Inferior parietal cortex (tissue), 1 donor: Measurements from ENCODE around the gene ARSJ.
A peak's percentile ranks its signal among the peaks of the same experiment; 100 is the strongest.
"Not testable (repeated sequence)": the region's sequence is repeated elsewhere in the genome, so short reads cannot be mapped to it uniquely, and the experiment has no call there.

ENCODE experiments used
- DNase-seq: peaks from one replicate; pipeline ENCODE4 v3.0.0-alpha.2; 2016; ENCODE audit errors: extremely low spot score

The ARSJ gene

DNA sequence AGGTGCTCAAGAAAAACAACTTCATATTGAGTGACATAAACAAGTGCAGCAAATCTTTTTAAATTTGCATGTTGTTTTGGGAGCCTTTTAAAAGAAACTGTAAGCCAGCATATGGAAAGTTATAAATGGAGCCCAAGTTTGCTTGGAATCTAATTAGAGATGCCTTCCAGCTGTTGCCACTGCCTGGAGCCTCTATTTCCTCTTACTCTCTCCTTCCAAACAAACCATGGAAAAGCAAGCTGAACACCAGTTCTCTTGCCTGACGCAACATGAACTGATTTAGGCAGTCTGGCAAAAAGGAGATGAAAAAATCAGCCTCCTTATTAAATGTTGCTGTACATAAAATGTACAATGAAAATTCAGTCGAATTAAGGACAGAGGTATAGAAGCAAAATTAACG is 21.5 kb downstream of the ARSJ start:
- DNase-seq: no peak

DNA sequence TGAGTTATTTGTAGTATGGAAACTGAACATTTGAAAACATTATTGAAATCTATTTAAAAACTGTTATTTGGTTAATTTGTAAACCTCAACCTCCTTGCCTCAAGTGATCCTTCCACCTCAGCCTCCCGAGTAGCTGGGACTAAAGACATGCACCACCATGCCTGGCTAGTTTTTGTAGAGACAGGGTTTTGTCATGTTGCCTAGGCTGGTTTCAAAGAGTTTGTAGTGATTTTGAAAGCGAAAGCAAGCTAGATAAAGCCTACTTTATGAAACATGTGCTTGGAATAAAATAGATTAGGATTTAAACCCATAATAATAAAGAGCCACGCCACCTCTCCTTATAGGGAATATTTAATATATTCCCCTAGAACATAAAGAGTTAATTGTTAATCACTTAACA is 23.5 kb downstream of the ARSJ start:
- no peak for DNase-seq

DNA sequence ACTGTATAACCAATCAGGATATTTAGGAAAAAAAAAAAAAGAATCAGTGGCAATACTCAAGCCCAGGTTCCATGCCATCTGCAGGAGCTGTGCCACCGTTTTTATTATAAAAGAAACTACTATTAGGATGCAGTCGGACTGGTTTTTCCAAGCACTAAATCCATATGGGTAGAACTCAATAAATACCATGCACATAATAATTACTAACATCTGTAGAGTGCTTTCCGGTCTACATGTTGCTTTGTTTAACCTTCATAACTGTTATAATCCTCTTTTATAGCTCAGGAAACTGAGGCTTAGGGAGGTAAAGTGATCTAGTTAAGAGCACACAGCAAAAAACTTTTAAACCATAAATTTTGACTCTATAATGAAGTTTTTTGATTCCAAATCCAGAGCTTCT is 24.0 kb downstream of the ARSJ start:
- no peak for DNase-seq

DNA sequence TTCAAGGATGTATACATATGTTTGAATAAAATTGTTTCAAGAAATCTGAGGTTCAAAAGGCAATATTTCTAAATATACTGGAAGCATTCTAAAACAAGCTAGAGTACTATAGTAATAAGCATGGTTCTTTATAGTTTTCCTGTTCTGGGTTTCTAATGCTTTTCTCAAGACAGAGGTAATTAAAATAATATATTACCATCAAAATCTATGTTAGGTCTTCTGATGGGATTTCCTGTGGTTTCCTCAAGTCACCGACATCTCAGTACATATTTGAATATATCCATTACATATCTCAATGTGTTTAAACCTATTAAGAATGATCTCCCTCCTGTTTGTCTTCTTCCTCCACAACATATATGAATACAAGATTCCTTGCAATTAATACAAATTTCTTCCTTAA is 25.6 kb downstream of the ARSJ start:
- DNase-seq: no peak

DNA sequence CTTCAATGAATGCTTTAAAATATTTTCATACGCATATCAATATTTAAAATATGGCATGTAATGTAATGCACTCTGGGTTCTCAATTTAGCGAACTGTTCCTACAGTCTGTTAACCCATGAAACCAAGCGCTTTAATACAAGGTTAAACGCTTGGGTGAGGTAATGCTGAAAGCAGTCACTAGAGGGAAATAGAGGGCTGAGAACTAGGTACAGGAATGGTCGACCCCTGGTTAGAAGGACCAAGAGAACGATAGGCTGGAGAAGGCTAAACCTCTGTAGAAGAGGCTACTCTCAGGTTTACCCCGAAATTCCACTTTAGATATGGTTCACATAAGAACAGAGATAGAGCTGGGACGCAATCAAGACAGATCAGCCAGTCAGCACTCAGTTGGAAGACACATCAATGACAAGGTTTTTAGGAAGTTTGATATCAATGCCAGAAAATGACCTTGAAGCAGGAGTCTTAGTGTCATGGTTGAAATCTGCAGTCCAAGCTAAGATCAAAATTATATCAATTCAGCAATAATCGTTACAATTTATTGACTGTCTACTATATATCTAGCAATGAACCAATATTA is 26.9 kb downstream of the ARSJ start:
- no peak for DNase-seq

DNA sequence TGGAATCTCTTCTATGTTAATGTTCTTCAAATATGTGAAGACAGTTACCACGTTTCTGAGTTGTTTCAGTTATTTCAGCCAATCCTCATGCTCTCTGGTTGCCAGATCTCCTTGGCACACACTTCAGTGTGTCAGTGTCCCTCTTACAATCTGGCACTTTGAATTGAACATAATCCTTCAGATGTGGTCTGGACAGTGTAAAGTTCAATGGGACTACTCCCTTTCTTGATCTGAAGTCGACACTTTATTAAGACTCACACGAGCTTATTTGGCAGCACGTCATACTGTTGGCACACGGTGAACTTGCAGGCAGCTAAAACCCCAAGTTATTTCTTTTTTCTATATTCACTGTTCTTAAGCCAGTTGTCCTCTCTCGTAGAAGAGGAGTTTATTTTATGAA is 28.2 kb downstream of the ARSJ start:
- no peak for DNase-seq

DNA sequence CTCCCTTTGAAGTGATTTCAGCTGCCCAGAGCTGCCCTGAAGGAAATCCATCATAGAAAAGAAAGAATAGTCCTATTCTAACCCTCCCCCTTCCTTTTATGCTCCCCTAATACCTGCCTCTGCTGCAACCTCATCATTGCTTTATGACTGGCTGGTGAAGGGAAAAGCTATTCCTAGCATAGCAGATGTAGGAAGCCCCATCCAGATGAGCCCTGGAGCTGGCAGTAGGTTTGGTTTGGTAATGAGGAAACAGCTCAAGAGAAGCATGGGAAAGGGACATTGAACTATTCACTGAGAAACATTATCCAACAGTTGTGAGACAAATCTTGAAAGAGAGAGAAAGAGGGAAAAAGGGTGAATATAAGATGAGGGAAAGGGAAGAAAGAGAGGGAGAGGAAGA is 29.2 kb downstream of the ARSJ start:
- no peak for DNase-seq

DNA sequence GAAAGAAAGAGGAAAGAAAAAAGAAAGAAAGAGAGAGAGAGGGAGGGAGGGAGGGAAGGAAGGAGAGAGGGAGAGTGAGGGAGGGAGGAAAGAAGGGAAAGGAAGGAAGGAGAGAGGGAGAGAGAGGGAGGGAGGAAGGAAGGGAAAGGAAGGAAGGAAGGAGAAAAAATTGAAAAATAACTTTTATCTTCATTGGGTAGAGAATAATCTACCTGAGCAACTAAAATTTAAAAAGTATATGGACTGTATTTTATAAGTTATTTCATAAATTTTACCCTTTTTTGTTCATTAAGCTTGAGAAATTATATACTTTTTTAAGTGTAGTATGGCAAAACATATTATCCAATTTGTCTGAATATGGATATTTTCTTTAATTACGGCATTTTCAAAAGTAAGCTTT is 32.0 kb downstream of the ARSJ start:
- no peak for DNase-seq

DNA sequence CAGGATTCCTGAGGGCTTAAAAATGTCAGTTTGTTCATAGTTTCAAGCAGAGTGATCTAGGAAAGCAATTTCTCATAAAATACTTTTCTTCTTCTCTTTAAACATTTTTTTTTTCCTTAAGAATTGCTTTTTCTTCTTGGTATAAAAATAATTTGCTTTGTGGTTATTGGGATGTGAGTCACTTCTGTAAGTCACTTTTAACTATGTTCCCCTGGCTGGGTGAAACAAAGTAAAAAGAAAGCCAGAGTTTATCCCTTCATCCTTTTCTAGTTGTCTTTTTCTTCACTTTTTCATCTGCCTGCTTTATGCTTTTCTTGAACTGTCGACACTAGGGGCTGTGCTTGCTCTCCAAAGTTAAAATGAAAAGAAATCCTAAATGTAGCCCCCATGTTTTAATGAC is 33.5 kb downstream of the ARSJ start:
- no peak for DNase-seq

DNA sequence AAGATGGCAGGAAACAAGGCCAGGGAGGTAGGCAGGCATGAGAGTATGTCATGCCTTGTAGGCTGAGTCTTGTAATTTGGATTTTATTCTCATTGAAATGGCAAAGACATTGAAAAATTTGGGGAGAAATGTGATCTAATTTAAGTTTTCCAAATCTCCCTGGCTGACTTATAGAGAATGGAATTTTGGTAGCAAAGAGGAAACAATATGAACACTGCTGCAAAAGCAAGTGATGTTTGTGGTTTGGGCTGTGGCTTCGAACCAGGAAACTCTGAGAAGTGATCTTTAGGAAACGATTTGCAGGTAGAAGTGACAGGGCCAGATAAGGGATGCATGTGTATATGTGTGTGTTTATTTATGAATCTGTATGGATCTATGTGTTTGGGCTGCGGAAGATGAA is 35.6 kb downstream of the ARSJ start:
- DNase-seq: no peak

DNA sequence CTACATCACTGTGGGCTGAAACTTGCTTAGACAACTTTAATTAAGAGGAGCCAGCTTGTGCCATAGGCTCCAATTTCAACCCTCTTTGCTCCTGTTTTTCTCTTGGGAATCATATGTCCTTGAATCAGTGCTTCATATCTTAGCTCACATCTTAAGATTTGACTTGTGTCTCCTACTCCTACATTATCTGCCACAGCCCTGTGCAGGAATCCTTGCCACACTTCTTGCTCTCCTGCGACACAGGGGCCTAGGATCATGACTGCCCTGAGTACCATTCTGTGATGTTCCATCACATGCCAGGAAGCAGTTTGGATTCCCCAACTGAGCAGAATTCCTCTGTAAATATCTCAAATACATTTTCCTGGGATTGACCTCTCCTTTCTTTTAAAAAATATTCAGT is 36.4 kb downstream of the ARSJ start:
- DNase-seq: no peak

DNA sequence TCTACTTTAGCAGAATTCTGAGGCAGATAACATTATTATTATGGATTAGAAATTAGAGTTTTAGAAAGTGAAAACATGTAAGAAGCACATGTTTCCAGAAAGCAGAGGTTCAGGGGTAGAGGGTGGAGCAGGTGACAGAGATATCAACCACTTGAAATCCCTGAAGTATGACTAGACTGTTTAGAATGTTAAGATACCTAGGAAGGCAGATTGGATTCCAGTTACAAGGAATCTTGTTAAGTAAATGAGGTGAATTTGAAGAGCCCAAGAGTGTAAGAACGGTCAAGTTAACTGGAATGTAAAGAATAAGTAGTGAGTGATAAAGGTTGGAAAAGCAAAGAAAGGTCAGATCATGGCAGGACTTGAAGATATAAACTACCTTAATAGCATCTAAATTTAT is 37.6 kb downstream of the ARSJ start:
- DNase-seq: no peak

DNA sequence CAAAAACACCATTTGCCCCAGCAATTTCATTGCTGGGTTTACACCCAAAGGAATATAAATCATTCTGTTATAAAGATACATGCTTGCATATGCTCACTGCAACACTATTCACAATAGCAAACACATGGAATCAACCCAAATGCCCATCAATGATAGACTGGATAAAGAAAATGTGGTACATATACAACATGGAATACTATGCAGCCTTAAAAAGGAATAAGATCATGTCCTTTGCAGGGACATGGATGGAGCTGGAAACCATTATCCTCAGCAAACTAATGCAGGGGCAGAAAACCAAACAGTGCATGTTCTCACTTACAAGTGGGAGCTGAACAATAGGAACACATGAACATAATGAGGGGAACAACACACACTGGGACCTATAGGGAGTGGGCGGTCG is 39.3 kb downstream of the ARSJ start:
- DNase-seq: not testable (repeated sequence)

DNA sequence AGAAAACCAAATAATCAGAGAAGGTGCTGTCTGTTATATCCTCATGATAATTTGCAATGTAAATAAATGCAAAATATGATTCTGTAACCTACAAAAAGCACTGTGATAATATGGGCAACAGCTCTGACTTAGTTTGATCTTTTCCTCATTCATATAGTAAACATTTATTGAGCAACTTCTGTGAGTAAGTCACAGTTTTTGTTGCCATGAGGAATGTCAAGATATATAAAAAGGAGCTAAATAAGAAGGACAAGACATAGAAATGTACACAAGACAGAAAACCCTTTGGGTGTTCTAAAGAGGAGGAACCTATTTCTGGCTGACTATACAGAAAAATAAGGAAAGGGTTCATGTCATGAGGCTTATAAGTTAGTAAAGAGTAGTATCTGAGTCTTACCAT is 44.3 kb downstream of the ARSJ start:
- no peak for DNase-seq

DNA sequence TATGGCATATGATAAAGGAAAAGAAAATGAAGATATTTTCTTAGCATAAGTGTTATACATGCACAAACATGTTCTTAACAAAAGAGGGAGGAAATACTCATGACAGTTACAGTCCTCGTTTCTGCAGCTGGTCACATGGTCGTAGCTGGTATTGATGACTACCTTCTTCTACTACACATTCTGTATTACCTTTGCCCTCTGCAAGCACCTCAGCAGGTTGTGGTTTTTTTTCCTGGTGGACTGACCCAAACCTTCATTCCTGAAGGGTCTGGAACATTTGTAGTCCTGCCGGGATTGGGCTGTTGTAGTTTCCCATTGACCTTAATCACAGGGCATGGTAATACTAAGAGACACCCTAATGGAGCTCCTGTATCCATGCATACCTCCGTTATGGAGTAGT is 54.7 kb downstream of the ARSJ start:
- DNase-seq: not testable (repeated sequence)

DNA sequence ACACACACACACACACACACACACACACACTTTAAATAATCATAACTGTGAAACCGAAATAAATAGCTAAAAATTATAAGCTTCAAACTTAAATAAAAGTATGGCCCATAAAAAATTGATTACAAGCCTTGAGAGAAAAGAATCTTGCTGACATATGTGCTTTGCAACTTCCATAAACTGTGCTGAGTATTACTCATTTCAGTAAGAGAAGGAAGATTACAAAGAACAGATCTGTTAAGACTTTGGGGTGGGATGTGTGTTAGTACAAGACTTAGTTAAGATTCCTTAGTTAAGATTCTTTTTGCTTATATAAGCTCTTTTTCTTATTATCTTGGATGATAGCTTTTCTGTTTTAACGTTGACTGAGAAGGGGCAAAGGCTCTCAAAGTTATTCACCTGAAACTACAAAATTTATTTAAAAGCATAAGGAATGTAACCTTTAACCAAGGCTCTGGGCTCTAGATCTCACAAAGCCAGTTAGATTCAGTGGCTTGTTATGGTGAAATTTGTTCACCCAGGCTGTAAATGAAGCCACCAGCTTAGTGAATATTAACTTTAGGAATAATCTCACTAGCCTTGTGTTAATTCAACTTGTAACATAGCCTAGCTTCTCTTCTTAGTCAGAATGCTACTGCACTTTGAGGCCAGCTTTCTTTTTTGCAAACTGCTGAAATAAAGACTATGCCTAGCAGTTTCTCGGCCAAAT is 58.2 kb downstream of the ARSJ start:
- no peak for DNase-seq

DNA sequence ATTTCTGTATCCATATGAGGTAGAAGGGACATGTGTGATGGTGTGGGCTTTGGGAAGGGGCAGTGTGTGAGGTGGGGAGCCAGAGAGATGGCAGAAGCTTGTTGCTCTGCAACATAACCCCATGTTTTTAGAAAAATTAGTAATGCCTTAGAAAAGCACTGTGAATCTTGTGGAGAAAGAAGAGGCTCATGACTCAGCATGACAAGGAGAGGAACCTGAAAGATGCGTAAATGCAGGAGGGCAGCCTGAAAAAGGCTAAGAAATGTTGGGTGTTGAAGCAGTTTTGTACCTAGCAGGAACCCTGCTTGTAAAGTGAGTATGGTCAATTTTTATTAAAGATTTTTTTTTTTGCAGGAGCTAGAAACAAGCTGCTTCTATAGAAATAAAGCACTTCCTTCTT is 59.8 kb downstream of the ARSJ start:
- no peak for DNase-seq

DNA sequence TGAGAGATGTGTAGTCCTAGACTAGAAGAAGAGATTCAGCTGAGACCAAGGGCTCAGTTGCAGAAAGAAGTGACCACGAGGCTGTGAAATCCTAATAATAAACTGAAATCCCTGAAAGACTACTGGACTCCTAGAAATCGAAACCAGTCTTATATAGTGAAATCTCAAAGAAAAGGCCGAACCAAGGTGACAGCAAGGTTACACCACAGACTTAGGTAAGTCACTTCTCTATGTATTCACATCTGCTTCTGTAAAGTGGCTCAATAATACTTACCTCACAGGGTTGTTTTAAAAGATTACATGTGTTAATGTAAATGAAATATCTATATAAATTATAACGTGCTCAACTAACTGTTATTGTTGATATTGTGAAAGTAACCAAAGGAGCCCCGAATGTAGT is 60.3 kb downstream of the ARSJ start:
- DNase-seq: no peak

DNA sequence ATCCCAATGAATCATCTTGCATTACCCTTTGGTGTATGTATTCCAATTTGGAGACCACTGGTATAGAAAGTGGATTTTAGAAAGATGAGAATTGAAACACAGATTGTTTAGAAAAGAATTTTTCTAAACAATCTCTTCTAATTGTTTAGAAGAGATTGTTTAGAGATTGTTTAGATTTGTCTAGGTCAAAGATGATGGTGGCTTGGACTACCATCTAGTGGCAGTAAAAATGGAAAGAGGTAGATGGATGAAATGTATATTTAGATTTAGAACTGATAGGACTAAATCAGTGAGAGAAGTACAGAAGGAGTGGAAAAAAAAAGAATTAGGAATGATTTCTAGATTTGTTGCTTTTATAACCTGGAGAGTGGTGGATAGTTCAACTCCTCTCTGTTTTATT is 70.6 kb downstream of the ARSJ start:
- peak; percentile 22 for DNase-seq

DNA sequence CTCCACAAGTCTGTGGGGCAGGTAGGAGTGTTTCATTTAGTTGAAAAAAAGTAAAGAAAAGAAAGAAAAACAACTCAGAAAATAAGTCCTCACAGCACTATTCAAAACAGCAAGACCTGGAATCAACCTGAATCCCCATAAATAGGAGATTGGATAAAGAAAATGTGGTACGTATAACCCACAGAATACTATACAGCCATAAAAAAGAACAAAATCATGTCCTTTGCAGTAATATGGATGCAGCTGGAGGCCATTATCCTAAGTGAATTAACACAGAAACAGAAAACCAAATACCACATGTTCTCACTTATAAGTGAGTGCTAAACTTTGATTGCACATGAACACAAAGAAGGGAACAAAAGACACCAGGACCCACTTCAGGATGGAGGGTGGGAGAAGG is 71.9 kb downstream of the ARSJ start:
- DNase-seq: no peak

DNA sequence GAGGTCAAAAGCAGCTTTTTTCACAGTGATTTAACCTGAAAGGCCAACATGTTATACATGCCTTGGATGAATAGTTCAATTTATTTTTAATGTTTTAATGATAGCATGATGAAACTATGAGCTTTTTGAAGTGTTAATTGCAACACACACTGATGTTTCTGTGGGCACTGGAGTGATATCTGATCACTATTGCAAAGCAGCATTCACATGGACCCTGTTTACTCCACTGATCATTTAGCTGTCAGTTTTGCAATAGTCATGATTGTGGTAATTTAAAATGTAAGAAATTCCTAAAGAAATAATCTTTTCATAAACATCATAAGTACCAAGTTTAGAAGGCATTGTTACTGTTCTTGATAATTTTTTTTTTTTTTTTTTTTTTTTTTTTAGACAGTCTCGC is 74.1 kb downstream of the ARSJ start:
- DNase-seq: no peak

DNA sequence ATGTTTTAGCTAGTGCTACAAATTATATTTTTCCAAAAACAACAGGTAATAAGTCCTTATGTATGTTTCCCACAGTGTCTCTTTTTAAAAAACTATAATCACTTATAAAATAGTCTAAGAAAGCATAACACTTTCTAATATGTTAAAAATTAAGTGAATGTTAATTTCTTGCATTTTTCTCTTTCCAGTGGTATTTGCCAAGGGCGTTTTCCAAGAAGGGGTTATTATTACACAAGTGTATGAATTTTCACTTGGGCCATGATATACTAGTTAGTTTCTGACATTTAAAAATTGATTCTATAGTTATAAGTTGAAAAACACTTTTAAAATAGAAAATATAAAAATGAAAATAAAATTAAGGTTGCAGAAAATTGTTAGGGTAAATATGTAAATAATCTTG is 74.6 kb downstream of the ARSJ start:
- no peak for DNase-seq

DNA sequence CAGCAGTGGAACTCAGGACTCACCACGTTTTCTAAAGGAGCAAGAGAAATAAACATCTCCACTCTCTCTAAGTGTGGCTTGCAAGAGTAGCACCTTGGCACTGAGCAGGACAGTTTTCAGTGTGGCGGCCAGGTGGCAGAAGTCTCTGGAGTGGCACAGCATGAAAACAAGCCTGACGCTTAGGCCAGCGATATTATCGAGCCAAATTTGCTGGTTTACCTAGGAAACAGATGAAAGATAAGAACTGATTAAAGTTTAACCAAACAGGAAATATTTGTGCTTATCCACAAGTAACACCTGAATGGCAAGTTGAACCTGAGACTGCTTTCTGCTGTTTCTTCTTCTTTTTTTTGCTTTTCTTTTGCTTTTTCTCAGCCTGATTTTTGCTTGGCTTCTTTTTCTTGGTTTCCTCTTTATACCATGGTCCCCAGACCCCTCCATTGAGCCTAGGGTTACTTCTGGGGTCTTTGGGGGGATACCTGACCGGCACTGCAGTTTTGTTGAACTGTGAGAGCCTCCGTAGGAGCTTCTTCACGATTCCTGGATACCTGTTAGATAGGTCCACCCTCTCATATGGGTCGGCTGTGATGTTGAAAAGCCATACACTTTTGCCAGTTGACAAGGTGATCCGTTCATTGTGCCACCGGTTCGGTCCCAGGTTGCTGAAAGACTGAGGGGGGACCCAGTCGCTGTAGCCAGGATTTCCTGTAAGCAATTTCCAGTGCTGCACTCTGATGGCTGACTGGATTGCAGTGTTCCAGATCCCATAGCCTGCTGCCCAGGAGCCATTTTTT is 77.3 kb downstream of the ARSJ start:
- DNase-seq: no peak
